GM12892 (cell line): ENCODE measurements around the gene TJP1.

Experiments used
- POLR2A ChIP-seq: IDR thresholded peaks from 2 replicates; pipeline ENCODE4 v1.6.1; 2011; ENCODE audit warnings: low read depth, low read length, control low read depth
- POLR2AphosphoS5 ChIP-seq: IDR thresholded peaks from 2 replicates; pipeline ENCODE4 v1.6.1; 2011; ENCODE audit warnings: low read depth, low read length, control low read depth
- TAF1 ChIP-seq: IDR thresholded peaks from 2 replicates; pipeline ENCODE4 v1.6.1; 2011; ENCODE audit warnings: low read depth, mild to moderate bottlenecking, control low read depth, low read length, borderline replicate concordance

- no peak for TF ChIP-seq POLR2A
- TF ChIP-seq POLR2AphosphoS5, result no peak
- TF ChIP-seq TAF1, result no peak
Measured at GRCh38 chr15:29750754-29751153, 71.5 kb downstream of the TJP1 start.
